ENCODE measurements around the gene NPNT.
A peak's percentile ranks its signal among the peaks of the same experiment; 100 is the strongest.
"Not testable (repeated sequence)": the region's sequence is repeated elsewhere in the genome, so short reads cannot be mapped to it uniquely, and the experiment has no call there.

NPNT gene, protein sequence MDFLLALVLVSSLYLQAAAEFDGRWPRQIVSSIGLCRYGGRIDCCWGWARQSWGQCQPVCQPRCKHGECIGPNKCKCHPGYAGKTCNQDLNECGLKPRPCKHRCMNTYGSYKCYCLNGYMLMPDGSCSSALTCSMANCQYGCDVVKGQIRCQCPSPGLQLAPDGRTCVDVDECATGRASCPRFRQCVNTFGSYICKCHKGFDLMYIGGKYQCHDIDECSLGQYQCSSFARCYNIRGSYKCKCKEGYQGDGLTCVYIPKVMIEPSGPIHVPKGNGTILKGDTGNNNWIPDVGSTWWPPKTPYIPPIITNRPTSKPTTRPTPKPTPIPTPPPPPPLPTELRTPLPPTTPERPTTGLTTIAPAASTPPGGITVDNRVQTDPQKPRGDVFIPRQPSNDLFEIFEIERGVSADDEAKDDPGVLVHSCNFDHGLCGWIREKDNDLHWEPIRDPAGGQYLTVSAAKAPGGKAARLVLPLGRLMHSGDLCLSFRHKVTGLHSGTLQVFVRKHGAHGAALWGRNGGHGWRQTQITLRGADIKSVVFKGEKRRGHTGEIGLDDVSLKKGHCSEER

GRCh38 chr4:105894660-105895582 lies at the start of gene NPNT:
Gene NPNT, plus strand, starts transcription at chr4:105895471. Its CDS starts 182 bp downstream, at chr4:105895653.
- peak; percentile 56 for DNase-seq

DNA sequence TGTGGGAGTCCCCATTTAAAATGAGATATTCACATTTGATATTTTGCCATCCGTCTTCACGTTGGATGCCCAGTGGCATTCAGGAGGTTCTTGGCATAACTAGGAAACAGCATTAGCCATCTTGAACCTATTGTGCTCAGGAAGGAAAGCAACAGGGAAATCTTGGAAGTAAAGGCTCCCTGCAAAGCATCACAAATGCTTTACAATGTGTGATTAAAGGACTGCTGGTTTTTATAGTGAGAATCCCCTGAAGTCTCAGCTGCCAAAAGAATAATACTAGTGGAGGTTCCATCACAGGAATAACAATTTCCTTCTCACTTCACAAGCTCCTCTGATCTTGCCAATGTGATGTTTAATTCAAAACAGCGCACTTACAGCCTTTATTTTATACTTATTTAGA lies 49.7 kb upstream of the NPNT start:
- no peak for DNase-seq

DNA sequence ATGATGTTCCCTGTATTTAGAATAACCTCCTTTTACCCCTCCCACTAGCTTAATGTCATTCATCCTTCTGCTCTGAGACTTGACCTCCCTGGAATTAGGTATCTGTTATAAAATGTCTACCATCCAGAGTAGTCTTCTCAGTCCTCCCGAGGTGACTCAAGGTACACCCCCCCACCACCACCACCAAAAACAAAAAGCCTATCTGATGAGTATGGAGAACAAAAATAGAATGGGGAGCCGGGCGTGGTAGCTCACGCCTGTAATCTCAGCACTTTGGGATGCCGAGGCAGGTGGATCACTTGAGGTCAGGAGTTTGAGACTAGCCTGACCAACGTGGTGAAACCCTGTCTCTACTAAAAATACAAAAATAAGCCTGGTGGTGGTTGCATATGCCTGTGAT lies 46.9 kb upstream of the NPNT start:
- not testable (repeated sequence) for DNase-seq

DNA sequence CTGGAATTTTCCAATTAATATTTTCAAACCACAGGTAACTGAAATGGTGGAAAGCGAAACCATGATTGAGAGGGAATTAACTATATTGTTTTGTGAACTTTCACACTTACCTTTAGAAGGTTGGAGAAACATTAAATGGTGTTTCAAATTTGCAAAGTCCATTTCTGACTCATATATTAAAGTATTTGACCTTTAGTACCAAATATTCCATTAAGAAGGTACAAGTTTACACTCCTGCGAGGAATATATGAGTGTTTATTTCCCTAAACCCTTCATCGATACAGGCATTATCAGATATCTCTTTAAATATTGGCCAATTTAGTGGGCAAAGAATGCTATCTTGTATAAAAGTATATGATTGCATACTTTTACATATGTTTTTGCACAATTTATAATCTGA lies 44.1 kb upstream of the NPNT start:
- no peak for DNase-seq

DNA sequence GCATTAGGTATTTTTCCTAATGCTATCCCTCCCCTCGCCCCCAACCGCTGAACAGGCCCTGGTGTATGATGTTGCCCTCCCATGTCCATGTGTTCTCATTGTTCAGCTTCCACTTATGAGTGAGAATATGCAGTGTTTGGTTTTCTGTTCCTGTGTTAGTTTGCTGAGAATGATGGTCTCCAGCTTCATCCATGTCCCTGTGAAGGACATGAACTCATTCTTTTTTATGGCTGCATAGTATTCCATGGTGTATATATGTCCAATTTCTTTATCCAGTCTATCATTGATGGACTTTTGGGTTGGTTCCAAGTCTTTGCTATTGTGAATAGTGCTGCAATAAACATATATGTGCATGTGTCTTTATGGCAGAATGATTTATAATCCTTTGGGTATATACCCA lies 43.0 kb upstream of the NPNT start:
- DNase-seq = not testable (repeated sequence)

DNA sequence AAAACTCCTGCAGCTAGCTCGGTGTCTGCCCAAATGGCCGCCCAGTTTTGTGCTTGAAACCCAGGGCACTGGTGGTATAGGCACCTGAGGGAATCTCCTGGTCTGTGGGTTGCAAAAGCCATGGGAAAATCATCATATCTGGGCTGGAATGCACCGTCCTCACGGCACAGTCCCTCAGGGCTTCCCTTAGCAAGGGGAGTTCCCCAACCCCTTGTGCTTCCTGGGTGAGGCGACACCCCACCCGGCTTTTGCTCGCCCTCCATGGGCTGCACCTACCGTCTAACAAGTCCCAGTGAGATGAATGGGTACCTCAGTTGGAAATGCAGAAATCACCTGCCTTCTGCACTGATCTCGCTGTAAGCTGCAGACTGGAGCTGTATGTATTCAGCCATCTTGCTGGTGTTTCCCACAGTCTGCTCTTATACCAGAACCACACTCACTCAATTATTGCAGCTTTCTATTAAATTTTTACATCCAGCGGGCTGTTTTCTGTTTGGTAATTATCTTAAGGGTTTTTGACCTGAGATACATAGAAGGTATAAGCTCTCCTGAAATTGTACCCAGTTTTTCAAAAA lies 36.7 kb upstream of the NPNT start:
- DNase-seq = no peak

DNA sequence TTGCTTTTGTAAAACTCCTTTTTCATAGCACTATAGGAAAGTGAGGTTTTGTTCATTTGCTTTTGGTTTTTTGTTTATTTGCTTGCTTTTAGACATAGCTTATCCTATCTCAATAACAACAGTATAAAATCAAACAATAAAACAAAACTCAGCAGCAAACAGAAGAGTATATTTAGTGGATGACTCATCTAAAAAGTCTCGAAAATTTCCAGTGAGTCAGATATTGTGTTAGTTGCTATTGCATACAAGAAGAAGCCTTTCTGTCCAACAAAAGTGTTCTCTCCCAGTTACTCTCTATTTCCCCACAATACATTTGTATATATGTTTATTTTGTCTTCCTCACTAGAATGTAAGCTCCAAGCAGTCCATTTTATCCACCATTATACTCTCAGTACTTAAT lies 36.0 kb upstream of the NPNT start:
- no peak for DNase-seq

DNA sequence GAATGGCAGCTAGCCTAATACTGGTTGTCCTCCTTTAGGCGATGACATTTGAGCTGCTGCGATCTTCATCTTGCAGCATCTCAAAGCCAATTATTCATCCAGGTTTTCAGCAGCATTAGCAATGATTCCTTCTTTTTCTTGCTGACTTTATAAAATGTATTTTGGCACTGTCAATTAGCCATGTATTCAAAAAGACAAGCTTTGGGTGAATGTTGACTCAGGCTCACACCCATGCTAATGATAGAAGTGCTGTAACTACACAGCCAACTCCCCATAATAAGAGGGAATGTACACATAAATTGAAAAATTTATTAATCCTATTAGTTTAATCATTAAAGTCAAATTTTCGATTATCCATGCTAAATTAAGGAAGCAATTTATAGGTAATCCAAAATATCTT lies 24.3 kb upstream of the NPNT start:
- no peak for DNase-seq

GRCh38 chr4:105871997-105872396 lies 23.3 kb upstream of the NPNT start:
- DNase-seq = no peak

GRCh38 chr4:105875233-105875632 lies 20.0 kb upstream of the NPNT start:
- DNase-seq = no peak

- no peak for DNase-seq
These were observed 16.6 kb upstream of the NPNT start for GRCh38 chr4:105878668-105879067.

DNA sequence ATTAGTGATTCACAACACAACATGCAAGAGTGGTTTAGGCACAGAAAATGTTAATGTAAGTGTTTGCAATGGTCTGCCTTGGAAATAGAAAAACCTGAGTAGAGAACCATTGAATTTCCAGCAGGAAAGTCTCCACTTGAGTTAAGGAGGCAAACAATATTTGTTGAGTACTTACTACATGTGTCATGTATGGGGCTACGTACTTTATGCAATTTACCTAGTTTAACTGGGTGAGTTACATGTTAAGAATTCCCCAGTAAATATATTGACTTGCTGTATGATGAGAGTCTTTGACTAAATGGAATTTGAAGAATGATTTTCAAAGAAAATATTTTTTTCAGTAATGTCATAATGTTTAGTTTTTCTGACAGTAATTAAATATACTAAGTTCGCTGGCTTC lies 7.8 kb upstream of the NPNT start:
- DNase-seq = no peak

- DNase-seq = peak; percentile 59
These were observed 551 bp downstream of the NPNT start for GRCh38 chr4:105895583-105896460.

- no peak for DNase-seq
These were observed 1.2 kb downstream of the NPNT start for GRCh38 chr4:105896461-105896942.

- no peak for DNase-seq
These were observed 1.9 kb downstream of the NPNT start for GRCh38 chr4:105896984-105897775.

DNA sequence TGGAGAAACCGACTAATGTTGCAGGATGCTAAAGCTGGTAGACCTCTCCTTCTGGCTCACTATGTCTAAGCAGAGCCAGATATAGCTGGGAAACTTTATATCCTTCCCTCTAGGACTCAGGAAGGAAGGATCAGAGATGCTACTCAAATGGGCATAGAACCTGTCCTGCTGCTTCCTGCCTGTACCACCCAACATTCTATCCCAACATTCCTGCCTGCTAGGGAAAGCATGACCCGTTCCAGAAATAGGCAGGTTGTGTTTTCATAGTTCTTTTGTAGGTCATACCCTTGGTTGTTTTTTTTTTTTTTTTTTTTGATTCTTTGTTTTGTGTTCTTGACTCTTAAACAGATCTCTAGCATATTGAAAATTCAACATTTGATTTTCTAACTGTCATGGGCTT lies 5.3 kb downstream of the NPNT start:
- no peak for DNase-seq

DNA sequence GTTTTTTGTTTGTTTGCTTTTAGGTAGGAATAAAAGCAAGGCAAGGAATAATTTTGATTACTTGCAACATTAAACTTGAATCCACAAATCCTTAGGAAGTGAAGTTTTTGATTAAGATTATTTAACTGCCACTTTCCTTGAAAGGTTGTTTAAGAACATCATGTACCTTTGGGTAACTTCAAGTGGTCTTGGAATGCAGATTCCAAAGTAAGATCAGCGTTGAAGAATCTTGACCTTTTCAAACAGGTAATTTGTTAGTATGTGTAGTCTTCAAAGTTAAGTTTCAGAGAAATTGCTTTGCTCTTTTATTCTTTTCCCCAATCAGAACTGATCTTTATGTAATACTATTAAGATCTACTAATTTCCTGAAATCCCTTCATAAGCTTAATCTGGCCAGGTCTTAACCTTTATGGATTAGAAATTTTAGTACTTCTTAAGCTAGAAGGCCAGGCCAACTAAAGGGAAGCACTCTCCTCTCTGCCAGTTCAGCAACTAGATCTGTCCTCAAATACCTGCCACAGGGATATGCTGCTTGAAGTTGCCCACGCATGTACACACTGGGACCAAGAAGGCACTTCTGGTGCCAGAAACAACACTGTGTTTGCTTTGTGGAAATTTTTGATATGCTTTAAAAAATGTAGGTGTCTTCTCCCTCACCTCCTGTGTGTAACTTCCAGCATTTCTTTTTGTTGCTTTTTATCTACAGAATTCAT lies 7.4 kb downstream of the NPNT start:
- DNase-seq = no peak

GRCh38 chr4:105909787-105910281 lies 14.6 kb downstream of the NPNT start:
- DNase-seq = no peak

DNA sequence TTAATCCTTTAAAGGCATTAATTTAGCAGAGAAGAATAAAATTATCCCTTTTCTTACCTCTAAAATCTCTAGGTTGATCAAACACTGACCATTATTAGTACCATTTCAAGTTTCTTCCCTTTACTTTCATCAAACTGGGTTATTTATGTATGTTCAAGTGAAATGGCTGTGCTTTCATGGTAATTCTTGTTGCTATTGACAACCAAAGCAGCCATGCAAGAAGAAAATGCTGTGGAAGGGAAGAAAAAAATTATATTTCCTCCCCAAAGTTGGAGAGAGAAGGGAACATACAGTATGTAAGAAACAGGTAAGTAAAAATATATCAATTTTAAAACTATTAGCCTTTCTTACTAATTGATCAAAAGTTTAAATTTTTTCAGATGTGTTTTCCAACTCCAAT lies 16.2 kb downstream of the NPNT start:
- no peak for DNase-seq

DNA sequence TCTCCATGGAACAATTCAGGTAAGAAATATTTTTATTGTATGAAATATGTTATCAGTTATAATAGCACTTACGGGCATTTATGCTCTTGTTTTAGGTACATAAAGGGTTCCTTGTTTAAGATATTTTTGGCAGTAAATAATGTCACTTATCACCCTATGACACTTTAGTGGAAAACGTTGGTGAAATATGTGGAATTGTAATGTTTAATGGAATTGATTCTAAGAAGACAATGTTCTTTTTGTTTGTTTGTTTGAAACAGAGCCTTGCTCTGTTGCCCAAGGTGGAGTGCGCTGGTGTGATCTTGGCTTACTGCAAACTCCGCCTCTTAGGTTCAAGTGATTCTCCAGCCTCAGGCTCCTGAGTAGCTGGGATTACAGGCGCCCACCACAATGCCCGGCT lies 17.4 kb downstream of the NPNT start:
- no peak for DNase-seq

Data from right forelimb (tissue), 1 donor.